ENCODE measurements around the gene PRRT3.

DNA sequence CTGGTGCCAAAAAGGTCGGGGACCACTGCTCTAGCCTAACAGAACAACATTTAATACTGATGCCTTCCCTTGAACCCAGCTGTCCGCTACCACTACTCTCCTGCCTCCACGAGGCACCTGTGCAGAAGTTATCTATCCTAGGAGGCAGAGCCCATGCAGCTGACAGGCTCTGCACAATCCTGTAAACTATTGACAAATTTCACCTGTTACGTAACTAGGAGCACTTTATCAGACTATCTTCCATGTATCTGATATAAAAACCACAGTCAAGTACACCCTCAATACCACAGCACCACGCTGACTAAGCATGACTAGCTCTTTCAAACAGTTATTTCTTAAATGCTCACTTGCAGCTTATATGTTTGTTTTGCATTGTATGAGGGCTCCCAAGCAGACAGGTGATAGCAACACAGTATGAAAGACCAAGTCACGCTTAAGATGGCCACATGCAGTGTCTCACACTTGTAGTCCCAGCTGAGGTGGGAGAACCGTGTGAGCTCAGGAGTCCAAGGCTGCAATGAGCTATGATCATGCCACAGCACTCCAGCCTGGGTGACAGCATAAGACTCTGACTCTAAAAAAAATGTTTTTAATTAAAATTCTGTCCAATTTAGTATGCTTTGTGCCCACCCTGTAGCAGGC is 39.8 kb downstream of the PRRT3 start:
- TF ChIP-seq, protein P1, sequence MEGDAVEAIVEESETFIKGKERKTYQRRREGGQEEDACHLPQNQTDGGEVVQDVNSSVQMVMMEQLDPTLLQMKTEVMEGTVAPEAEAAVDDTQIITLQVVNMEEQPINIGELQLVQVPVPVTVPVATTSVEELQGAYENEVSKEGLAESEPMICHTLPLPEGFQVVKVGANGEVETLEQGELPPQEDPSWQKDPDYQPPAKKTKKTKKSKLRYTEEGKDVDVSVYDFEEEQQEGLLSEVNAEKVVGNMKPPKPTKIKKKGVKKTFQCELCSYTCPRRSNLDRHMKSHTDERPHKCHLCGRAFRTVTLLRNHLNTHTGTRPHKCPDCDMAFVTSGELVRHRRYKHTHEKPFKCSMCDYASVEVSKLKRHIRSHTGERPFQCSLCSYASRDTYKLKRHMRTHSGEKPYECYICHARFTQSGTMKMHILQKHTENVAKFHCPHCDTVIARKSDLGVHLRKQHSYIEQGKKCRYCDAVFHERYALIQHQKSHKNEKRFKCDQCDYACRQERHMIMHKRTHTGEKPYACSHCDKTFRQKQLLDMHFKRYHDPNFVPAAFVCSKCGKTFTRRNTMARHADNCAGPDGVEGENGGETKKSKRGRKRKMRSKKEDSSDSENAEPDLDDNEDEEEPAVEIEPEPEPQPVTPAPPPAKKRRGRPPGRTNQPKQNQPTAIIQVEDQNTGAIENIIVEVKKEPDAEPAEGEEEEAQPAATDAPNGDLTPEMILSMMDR (IDR thresholded peaks at IDR 0.05): no peak
- TF ChIP-seq POLR2A (IDR thresholded peaks at IDR 0.05): no peak
